Testis (tissue), 3 donors: ENCODE data around the gene LHFPL5. TPM values are rescaled to one million over a fixed set of nuclear protein-coding genes. Genes with fewer than 3 reads are reported as not detected.

Source experiments
- DNase-seq: peaks from one replicate; pipeline ENCODE4 v3.0.0-alpha.2; 2019
- H3K27ac ChIP-seq, 2 donors: fragments of 200-600 bp; sonication (generic); one replicate each; pipeline ENCODE4 v1.5.1; 2019
- H3K27me3 ChIP-seq: fragments of 200-600 bp; sonication (generic); one replicate; pipeline ENCODE4 v1.5.1; 2019
- H3K36me3 ChIP-seq: fragments of 200-600 bp; sonication (generic); one replicate; pipeline ENCODE4 v1.5.1; 2017; ENCODE audit warnings: low read depth; ENCODE audit errors: missing control alignments
- H3K4me1 ChIP-seq: fragments of 200-600 bp; sonication (generic); one replicate; pipeline ENCODE4 v1.5.1; 2019
- H3K4me3 ChIP-seq, 2 donors: fragments of 200-600 bp; sonication (generic); one replicate each; pipeline ENCODE4 v1.5.1; 2017 to 2019
- H3K9me3 ChIP-seq: fragments of 200-600 bp; sonication (generic); one replicate; pipeline ENCODE4 v1.5.1; 2017
- CTCF ChIP-seq, 3 experiments: fragments of 450-650 bp in 2 of 3; fragments of 200-600 bp in 1 of 3; sonication (generic) in 1 of 3; IDR thresholded peaks; one replicate each; pipeline ENCODE4 v1.5.1; 2016 to 2019; ENCODE audit warnings: antibody characterized with exemption in 3 of 3, mild to moderate bottlenecking in 2 of 3, moderate library complexity in 1 of 3
- POLR2A ChIP-seq: fragments of 450-650 bp; IDR thresholded peaks from one replicate; pipeline ENCODE4 v1.6.1; 2017; ENCODE audit warnings: antibody characterized with exemption, mild to moderate bottlenecking, moderate library complexity
- WGBS, 2 donors: methylation state at CpG; one replicate each; pipeline ENCODE4 v1.1.5; 2018; 5-methylcytosine and 5-hydroxymethylcytosine counted together
- intact Hi-C: fragments of 100-400 bp; cut with DNase I; formaldehyde crosslinking; loops from one replicate; pipeline ENCODE4 v1.15.1; 2023; ENCODE audit warnings: low total_unique reads
- polyA plus RNA-seq: library from polyadenylated mRNA; stranded (reverse); fragments of 350-450 nt; fragmentation: Illumina TruSeq; extraction: RNeasy Lipid Tissue Mini Kit (QIAGEN cat#74804); gene quantifications from one replicate; pipeline ENCODE4 v1.2.3, GENCODE V29; 2014; ENCODE audit warnings: low read depth, low replicate concordance; ENCODE audit not compliant: insufficient read depth
- total RNA-seq, 2 donors: library from RNA; depleted of rRNA; stranded (reverse); fragments of >200 nt; gene quantifications; one replicate each; pipeline ENCODE4 v1.2.3, GENCODE V29; 2016

Gene LHFPL5
- total and polyA plus RNA-seq, 3 donors from 2014 or later: 0.24 to 0.50 TPM; not detected in 1

GRCh38 chr6:35787266-35788218 lies 17.6 kb upstream of the LHFPL5 start:
- H3K4me3 ChIP-seq: peak overlapping the region; percentile 24 to 40
- intact Hi-C loops: loop anchor here (1.0 kb wide), 1 partner anchor 11 kb away; no protein-coding TSS in a partner anchor
- DNase-seq: no peak
- 68 to 76% methylated on average over 13 of the region's 13 CpGs for WGBS, 2 donors
- TF ChIP-seq CTCF (IDR thresholded peaks at IDR 0.05): no peak
- no peak for TF ChIP-seq POLR2A
- no peaks in the 10 kb centered on the region for H3K27me3 ChIP-seq
- H3K9me3 ChIP-seq: no peaks in the 10 kb centered on the region
- H3K36me3 ChIP-seq: no peaks in the 10 kb centered on the region
- no peak overlapping the region for H3K27ac ChIP-seq
- no peaks in the 10 kb centered on the region for H3K4me1 ChIP-seq

GRCh38 chr6:35788423-35788982 lies 16.6 kb upstream of the LHFPL5 start:
- Histone ChIP-seq H3K36me3 (no peaks in the 10 kb centered on the region), H3K27ac (no peak overlapping the region), H3K4me3 (no peak overlapping the region), H3K9me3 (no peaks in the 10 kb centered on the region), H3K27me3 (no peaks in the 10 kb centered on the region), H3K4me1 (no peaks in the 10 kb centered on the region)
- no peak for DNase-seq
- intact Hi-C loops: no loop called here
- TF ChIP-seq CTCF (IDR thresholded peaks at IDR 0.05): no peak
- TF ChIP-seq POLR2A: no peak
- 68 to 69% methylated on average over 4 of the region's 4 CpGs for WGBS, 2 donors

- intact Hi-C loops: no loop called here
- no peaks in the 10 kb centered on the region for H3K36me3 ChIP-seq
- H3K4me3 ChIP-seq: no peak overlapping the region
- no peaks in the 10 kb centered on the region for H3K9me3 ChIP-seq
- WGBS, 2 donors: 84 to 85% methylated on average over 5 of the region's 5 CpGs
- H3K27ac ChIP-seq: no peak overlapping the region
- H3K4me1 ChIP-seq: no peaks in the 10 kb centered on the region
- TF ChIP-seq CTCF (IDR thresholded peaks at IDR 0.05) (no peak), POLR2A (no peak)
- H3K27me3 ChIP-seq: no peaks in the 10 kb centered on the region
- no peak for DNase-seq
Observed at GRCh38 chr6:35790683-35791082, 14.5 kb upstream of the LHFPL5 start.

- no peak for TF ChIP-seq CTCF (IDR thresholded peaks at IDR 0.05)
- TF ChIP-seq POLR2A: no peak
- Histone ChIP-seq H3K36me3 (no peaks in the 10 kb centered on the region), H3K27ac (no peak overlapping the region), H3K27me3 (no peaks in the 10 kb centered on the region), H3K4me3 (no peak overlapping the region), H3K4me1 (no peaks in the 10 kb centered on the region), H3K9me3 (no peaks in the 10 kb centered on the region)
- intact Hi-C loops: no loop called here
- no peak for DNase-seq
- 90 to 93% methylated on average over 17 of the region's 17 CpGs for WGBS, 2 donors
Observed at GRCh38 chr6:35794536-35795452, 10.4 kb upstream of the LHFPL5 start.
